ENCODE data around the gene FIGNL1. TPM values are rescaled to one million over a fixed set of nuclear protein-coding genes. Genes with fewer than 3 reads are reported as not detected.
"Not testable (repeated sequence)": the region's sequence is repeated elsewhere in the genome, so short reads cannot be mapped to it uniquely, and the experiment has no call there.

The FIGNL1 gene
- total RNA-seq, 2 donors from 2014 or later, result 8.6 to 9.8 TPM

DNA sequence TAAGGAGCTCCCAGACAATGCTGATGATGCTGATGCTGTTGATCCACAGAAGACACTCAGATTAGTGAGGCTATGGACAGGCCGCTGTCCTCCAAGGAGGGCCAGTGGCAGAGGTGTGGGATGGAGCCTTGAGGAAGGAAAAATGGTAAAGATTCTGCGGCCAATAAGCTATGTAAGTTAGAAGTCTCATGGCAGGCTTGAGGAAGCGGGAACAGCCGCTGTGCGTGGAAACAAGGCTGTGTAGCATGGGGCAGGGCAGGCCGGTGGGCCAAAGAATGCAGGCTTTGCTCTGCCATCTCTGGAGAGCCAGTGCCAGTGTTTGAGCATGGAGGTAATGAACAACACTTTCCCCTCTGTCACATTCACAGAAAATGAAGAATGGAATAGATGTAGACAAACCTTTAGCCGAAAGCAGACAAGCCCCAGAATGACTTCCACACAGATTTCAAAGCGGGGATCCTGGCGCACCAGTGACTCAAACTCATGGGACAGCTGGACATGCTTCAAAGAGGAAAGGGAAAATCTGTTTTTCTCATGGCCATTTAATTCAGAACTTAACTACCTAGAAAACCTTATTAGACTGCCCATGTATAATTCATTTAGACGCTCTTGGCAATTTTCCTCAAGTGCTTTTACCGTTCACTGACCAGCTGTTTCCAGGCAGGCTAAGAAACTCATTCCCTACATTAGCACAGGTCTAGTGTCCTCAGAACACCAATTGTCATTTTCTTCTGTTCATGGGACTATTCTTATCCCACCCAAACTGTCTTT is 16.9 kb upstream of the FIGNL1 start:
- DNase-seq, result no peak
- peaks cover 18% of the 10 kb centered on the region for H3K27me3 Mint-ChIP-seq
- no peak for ATAC-seq
- H3K36me3 Mint-ChIP-seq (ENCODE audit: low read depth), result peaks cover 5% of the 10 kb centered on the region
- peaks cover 8% of the 10 kb centered on the region for H3K4me1 Mint-ChIP-seq
- no peaks in the 10 kb centered on the region for H3K9me3 ChIP-seq (ENCODE audit: control insufficient read depth, low read length, poor library complexity, severe bottlenecking)
- H3K27ac Mint-ChIP-seq, result no peak overlapping the region
- H3K4me3 Mint-ChIP-seq, result peak overlapping the region; percentile 47

GRCh38 chr7:50463035-50463434 is 12.9 kb upstream of the FIGNL1 start:
- no peak for ATAC-seq
- H3K27ac Mint-ChIP-seq, result no peak overlapping the region
- H3K9me3 ChIP-seq (ENCODE audit: control insufficient read depth, low read length, poor library complexity, severe bottlenecking), result no peaks in the 10 kb centered on the region
- no peak overlapping the region for H3K4me3 Mint-ChIP-seq
- DNase-seq, result no peak
- peaks cover 7% of the 10 kb centered on the region for H3K4me1 Mint-ChIP-seq
- peaks cover 21% of the 10 kb centered on the region for H3K27me3 Mint-ChIP-seq
- H3K36me3 Mint-ChIP-seq (ENCODE audit: low read depth), result peaks cover 5% of the 10 kb centered on the region

DNA sequence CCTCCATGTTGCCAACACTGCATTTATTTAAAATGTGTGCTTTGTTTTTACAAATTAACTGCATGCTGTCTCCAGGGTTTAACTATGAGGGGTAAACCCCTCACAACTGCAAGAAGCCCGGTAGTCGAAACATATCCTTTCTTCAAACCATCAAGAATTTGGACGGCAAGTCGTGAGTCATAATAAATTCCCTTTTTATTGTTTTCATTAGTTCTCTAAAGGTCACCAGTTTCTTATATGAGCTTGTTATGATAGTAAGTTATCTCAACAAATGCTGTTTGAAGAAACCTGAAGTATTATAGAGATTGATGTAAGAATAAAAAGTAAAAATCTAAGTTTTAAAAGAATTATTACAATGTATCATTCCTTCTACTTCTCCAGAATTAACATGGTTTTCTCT is 12.2 kb upstream of the FIGNL1 start:
- no peaks in the 10 kb centered on the region for H3K9me3 ChIP-seq (ENCODE audit: control insufficient read depth, low read length, poor library complexity, severe bottlenecking)
- DNase-seq (no peak), ATAC-seq (no peak)
- H3K4me1 Mint-ChIP-seq, result peaks cover 1% of the 10 kb centered on the region
- H3K36me3 Mint-ChIP-seq (ENCODE audit: low read depth), result peaks cover 5% of the 10 kb centered on the region
- H3K27me3 Mint-ChIP-seq, result peaks cover 27% of the 10 kb centered on the region
- no peak overlapping the region for H3K4me3 Mint-ChIP-seq
- no peak overlapping the region for H3K27ac Mint-ChIP-seq

DNA sequence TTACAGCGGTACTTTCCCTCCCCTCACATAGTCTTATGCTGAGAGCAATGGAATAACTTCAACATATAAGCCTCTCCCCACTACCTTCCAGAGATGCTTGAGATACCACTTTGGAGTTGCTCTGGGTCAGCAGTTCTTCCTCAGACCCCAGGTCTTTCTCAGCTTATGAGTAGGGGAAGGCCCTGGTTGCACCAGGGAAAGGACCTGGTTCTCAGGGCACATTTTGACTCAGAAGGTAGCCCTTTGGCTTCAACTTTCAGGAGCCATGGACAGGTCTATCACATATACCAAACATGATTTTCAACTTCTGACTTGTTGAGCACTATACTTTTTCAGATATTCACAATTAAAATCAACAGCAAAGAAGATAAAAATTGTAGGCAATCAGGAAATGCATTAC is 11.5 kb upstream of the FIGNL1 start:
- peaks cover 24% of the 10 kb centered on the region for H3K27me3 Mint-ChIP-seq
- no peak for ATAC-seq
- H3K36me3 Mint-ChIP-seq (ENCODE audit: low read depth), result peaks cover 5% of the 10 kb centered on the region
- no peak for DNase-seq
- H3K9me3 ChIP-seq (ENCODE audit: control insufficient read depth, low read length, poor library complexity, severe bottlenecking), result no peaks in the 10 kb centered on the region
- H3K27ac Mint-ChIP-seq, result no peak overlapping the region
- no peak overlapping the region for H3K4me3 Mint-ChIP-seq
- H3K4me1 Mint-ChIP-seq, result no peaks in the 10 kb centered on the region

- not testable (repeated sequence) for H3K27ac Mint-ChIP-seq; H3K9me3 ChIP-seq (ENCODE audit: control insufficient read depth, low read length, poor library complexity, severe bottlenecking); H3K4me3 Mint-ChIP-seq; ATAC-seq; DNase-seq; H3K4me1 Mint-ChIP-seq; H3K36me3 Mint-ChIP-seq (ENCODE audit: low read depth)
- H3K27me3 Mint-ChIP-seq, result peaks cover 19% of the 10 kb centered on the region
Measured at GRCh38 chr7:50459183-50459582, 9.0 kb upstream of the FIGNL1 start.

- not testable (repeated sequence) for H3K4me3 Mint-ChIP-seq; H3K9me3 ChIP-seq (ENCODE audit: control insufficient read depth, low read length, poor library complexity, severe bottlenecking); H3K27ac Mint-ChIP-seq; H3K4me1 Mint-ChIP-seq; H3K36me3 Mint-ChIP-seq (ENCODE audit: low read depth); ATAC-seq; DNase-seq
- peaks cover 18% of the 10 kb centered on the region for H3K27me3 Mint-ChIP-seq
Measured at GRCh38 chr7:50458651-50459050, 8.5 kb upstream of the FIGNL1 start.

DNA sequence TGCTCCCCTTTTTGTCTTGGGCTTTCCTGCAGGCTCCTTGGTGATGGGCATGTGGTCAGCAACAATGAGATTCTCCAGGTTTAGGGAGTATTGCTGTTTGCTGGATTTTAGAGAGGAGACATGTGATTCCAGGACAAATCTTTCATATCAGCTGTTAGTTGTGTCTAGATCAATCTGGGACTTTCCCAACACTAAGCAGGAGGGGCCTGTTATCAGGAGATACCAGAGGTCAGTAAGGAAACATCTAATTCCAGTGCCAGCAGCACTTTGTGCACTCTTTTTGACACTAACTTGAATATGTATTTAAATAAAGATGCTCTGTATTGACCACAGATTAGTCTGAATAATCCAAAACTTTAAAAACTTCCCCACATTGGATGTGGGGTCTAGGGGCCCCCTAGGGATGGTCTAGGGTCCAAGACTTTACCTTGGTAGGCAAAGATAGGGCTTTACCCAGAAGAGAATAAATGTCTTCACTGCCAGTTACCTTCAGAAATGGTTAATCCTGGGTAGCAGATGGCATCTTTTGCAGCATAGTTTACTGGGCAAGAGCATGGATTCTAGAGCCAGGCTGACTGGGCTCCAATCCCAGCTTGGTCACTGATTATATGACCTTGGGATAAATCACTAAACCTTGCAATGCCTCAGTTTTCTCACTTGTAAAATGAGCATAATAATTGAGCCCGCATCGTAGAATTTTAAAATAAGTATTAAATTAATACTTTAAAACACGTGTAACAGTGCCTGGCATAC is 6.4 kb upstream of the FIGNL1 start:
- Mint-ChIP-seq H3K4me3 (no peak overlapping the region), H3K27me3 (peaks cover 14% of the 10 kb centered on the region), H3K4me1 (peaks cover 8% of the 10 kb centered on the region), H3K27ac (no peak overlapping the region), H3K36me3 (ENCODE audit: low read depth) (peaks cover 5% of the 10 kb centered on the region)
- no peaks in the 10 kb centered on the region for H3K9me3 ChIP-seq (ENCODE audit: control insufficient read depth, low read length, poor library complexity, severe bottlenecking)
- DNase-seq (no peak), ATAC-seq (no peak)

- Mint-ChIP-seq H3K36me3 (ENCODE audit: low read depth) (peaks cover 5% of the 10 kb centered on the region), H3K4me1 (peaks cover 11% of the 10 kb centered on the region), H3K27ac (peak overlapping the region; percentile 70), H3K4me3 (no peak overlapping the region), H3K27me3 (peaks cover 14% of the 10 kb centered on the region)
- DNase-seq, result no peak
- no peaks in the 10 kb centered on the region for H3K9me3 ChIP-seq (ENCODE audit: control insufficient read depth, low read length, poor library complexity, severe bottlenecking)
- no peak for ATAC-seq
Measured at GRCh38 chr7:50455658-50456057, 5.5 kb upstream of the FIGNL1 start.

DNA sequence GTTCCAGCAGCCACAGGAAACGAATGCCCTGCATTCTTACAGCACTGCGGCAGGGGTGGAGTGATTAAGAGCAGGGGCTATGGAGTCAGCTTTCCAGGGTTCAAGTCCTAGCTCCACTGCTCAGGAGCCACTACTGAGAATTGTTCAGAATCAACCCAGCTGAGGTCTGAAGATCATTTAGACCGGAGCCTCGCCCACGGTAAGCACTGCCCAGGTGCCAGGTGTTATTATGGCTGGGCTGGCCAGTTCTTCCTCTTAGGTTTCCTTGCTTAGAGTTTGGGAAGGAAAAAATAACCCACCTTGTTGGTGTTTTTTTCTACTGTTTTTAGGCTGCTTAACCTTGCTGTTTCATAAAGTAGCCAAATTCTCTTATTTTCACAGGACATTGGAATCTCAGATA is 4.8 kb upstream of the FIGNL1 start:
- DNase-seq (no peak), ATAC-seq (no peak)
- peaks cover 5% of the 10 kb centered on the region for H3K36me3 Mint-ChIP-seq (ENCODE audit: low read depth)
- H3K4me1 Mint-ChIP-seq, result peaks cover 16% of the 10 kb centered on the region
- no peak overlapping the region for H3K4me3 Mint-ChIP-seq
- H3K27me3 Mint-ChIP-seq, result peaks cover 14% of the 10 kb centered on the region
- no peaks in the 10 kb centered on the region for H3K9me3 ChIP-seq (ENCODE audit: control insufficient read depth, low read length, poor library complexity, severe bottlenecking)
- no peak overlapping the region for H3K27ac Mint-ChIP-seq

DNA sequence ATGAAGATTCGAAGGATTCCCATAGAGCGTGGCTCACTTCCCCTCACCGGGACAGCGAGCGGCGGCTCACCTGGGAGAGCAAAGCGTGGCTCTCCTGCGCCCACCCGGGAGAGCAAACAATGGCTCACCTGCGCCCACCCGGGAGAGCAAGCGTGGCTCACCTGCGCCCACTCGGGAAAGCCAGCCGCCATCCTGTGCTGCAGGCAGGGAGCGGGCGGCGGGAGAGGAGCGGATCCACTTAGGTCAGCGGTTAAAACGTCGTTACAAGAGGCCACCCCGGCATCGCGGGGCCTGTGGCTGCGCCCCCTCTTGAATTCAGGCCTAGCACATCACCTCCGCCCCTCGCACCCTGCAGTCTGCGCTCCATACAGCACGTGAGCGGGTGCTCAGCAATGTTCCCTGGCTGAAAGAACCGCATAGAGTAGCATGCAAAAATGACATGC is 461 bp upstream of the FIGNL1 start:
- peaks cover 12% of the 10 kb centered on the region for H3K36me3 Mint-ChIP-seq (ENCODE audit: low read depth)
- peak overlapping the region; percentile 94 for H3K4me3 Mint-ChIP-seq
- ATAC-seq (peak; percentile 8), DNase-seq (peak in 2 of 3 donors; percentile 11 to 15)
- H3K4me1 Mint-ChIP-seq, result peaks cover 23% of the 10 kb centered on the region
- peak overlapping the region; percentile 97 for H3K27ac Mint-ChIP-seq
- H3K9me3 ChIP-seq (ENCODE audit: control insufficient read depth, low read length, poor library complexity, severe bottlenecking), result no peaks in the 10 kb centered on the region
- peaks cover 3% of the 10 kb centered on the region for H3K27me3 Mint-ChIP-seq

DNA sequence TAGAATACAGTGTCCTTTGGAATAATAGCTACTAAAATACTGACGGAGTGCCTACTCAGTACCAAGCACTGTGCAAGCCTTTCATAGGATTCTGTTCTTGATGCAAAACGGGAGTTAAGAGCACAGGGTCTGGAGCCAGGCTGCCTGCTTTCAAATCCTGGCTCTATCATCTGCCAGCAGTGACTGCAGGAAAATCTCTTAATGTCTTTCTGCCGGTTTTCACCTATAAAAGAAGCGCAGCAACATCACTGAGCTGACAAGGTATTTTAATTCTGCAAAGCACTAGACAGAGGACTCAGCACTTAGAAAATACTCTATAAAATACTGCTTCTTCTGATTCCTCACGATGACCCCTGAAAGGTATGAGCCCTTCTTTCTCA is 659 bp downstream of the FIGNL1 start:
- peak overlapping the region; percentile 94 for H3K4me3 Mint-ChIP-seq
- H3K27ac Mint-ChIP-seq, result peak overlapping the region; percentile 97
- no peak for DNase-seq

DNA sequence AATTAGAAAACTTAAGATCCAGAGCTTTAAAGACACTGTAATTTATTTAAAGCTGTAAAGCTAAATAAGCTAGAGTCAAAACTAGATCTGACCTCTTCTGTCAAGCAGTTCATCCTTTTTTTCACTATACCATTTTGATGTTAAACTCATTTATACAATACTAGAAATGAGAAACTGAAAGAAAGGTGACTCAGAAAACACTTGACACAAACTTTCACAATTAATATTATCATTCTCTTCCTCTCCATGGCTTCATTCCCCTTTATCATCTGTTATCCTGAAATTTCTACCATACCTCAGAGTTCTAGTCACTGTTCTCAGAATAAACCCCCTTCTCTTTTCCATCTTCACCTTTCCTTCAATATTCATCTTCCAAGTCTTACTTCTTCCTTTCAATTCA is 1.3 kb downstream of the FIGNL1 start:
- H3K4me1 Mint-ChIP-seq, result peaks cover 23% of the 10 kb centered on the region

More for the DNA sequence above, 659 bp downstream of the FIGNL1 start:
- Mint-ChIP-seq H3K4me1 (peaks cover 23% of the 10 kb centered on the region), H3K27me3 (no peaks in the 10 kb centered on the region), H3K36me3 (ENCODE audit: low read depth) (peaks cover 14% of the 10 kb centered on the region)
- no peak for ATAC-seq
- H3K9me3 ChIP-seq (ENCODE audit: control insufficient read depth, low read length, poor library complexity, severe bottlenecking), result no peaks in the 10 kb centered on the region

DNA sequence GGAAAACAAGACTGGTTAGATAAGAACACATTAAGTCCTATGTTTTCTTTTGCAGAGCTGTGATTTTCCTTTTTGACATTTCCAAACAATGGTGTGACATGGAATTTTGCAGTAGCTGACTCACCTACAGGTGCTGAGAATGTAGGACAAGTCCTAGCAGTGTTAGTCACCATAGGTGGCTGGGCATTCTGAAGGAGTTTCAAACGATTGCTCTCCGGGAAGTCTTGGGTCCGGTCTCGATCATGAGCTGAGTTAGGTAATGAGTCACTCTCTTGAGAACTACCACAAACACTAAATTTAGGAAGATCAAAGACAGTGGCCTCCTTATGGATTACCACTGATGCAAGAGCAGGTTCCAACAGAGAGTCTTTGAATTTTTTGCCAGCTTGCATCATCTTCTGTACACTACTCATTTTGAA is 3.6 kb downstream of the FIGNL1 start:
- Mint-ChIP-seq H3K36me3 (ENCODE audit: low read depth) (peaks cover 11% of the 10 kb centered on the region), H3K27me3 (no peaks in the 10 kb centered on the region), H3K27ac (peak overlapping the region; percentile 11), H3K4me3 (no peak overlapping the region), H3K4me1 (peaks cover 18% of the 10 kb centered on the region)
- ATAC-seq (no peak), DNase-seq (no peak)
- no peaks in the 10 kb centered on the region for H3K9me3 ChIP-seq (ENCODE audit: control insufficient read depth, low read length, poor library complexity, severe bottlenecking)

More for the DNA sequence above, 1.3 kb downstream of the FIGNL1 start:
- Mint-ChIP-seq H3K27ac (peak overlapping the region; percentile 97), H3K27me3 (no peaks in the 10 kb centered on the region), H3K36me3 (ENCODE audit: low read depth) (peaks cover 14% of the 10 kb centered on the region), H3K4me3 (peak overlapping the region; percentile 94)
- DNase-seq (no peak), ATAC-seq (no peak)
- no peaks in the 10 kb centered on the region for H3K9me3 ChIP-seq (ENCODE audit: control insufficient read depth, low read length, poor library complexity, severe bottlenecking)
